HUDEP-2 (cell line): Measurements from ENCODE around the gene JOSD1.

Experiments used
- DNase-seq, 76 experiments: peaks; one replicate each; lab custom pipeline; 2025; ENCODE audit not compliant: unreplicated experiment in 76 of 76; lab: John Stamatoyannopoulos, UW

The JOSD1 gene

GRCh38 chr22:38700789-38701628, at the start of gene JOSD1:
TSS of gene JOSD1 (minus strand) at chr22:38700943. CDS start at chr22:38699987, 956 bp downstream.
- peak in 74 of 76 experiments; percentile 61 to 96 (median 88) for DNase-seq

- no peak for DNase-seq
Observed at GRCh38 chr22:38750104-38750503, 49.4 kb upstream of the JOSD1 start.

DNA sequence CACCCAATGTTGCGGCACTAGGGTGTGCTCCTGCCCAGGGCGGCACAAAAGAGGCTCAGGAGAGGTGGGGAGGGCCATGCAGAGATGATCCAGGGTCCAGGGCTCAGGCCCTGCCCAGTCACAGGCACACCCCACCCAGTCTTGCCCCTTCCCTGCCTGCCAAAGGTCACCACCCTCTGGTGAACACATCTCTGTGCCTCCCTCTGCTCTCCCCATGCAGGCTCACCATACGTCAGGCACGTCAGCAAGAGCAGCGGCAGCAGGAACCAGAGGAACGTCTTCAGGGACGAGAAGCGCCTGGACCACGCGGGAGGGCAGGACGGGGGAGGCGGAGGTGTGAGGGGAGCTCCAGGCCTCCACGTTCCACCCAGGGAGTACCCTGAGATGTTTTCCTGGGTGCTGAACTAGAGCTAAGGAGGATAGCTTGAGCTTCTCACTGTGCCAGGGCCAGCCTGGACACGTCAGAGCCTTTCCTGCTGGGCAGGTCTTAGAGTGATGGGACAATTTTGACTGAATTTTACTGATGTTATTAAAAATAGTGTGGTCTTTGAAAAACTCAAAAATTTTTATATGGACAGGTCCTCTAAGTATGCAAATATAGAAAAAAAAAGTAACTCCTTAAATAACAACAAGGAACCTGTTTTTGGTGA, 47.9 kb upstream of the JOSD1 start:
- DNase-seq, result no peak

- DNase-seq, result no peak
Observed at GRCh38 chr22:38745676-38746460, 45.1 kb upstream of the JOSD1 start.

DNA sequence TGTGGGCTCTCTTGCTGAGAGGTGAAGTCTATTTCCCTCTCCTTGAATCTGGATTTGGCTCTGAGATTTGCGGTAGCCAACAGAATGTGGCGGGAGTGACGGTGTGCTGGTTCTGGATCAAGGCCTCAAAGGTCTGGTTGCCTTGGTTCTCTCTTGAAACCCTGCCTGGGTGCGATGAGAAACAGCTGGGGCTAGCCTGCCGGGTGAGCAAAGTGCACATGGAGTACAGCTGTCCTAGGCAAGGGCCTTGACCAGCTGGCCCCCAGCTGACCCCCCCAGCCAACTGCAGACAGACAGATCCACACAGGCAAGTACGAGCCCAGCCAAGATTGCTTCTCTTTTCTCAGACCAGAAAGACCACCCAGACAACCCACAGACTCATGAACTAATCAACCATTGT, 44.2 kb upstream of the JOSD1 start:
- DNase-seq, result no peak

GRCh38 chr22:38742176-38742942, 41.6 kb upstream of the JOSD1 start:
- DNase-seq, result no peak

- DNase-seq, result no peak
Observed at GRCh38 chr22:38741576-38741975, 40.8 kb upstream of the JOSD1 start.

DNA sequence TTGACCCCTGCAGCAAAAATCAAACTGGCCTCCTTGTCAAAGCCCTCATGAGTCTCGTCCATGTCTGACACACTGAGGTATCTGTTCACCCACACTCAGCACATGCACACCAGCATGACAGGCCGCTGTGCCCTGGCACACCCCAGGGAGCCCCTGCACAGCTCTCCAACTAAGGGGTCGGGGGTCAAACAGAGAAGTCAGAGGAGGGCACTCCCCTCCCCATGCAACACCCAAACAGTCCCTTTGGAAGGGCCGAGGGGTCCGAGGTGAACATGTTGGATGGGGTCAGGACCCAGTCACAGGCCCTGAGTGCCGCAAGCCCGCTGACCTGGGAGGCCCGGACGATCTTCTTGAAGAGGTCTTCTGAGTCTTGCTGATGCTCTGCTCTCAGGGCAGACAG, 40.4 kb upstream of the JOSD1 start:
- DNase-seq, result no peak

DNA sequence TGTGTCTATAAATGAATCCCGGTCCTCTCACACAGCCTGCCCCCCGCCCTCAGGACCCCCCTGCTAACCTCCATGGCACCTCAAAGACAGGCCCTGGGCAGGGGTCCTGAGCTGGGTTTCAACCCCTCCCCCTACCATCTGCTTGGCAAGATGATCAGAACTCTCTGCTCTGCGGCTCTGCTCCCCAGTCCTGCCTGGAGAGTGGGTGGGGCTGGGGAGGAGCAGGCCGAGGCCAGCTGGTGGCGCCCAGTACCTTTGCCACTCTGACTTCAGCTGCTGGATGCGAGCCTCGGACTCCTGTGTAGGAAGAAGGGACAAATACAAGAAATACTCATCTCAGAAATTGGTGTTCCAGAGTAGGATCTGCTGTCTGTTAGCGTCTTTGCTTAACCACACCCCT, 40.0 kb upstream of the JOSD1 start:
- no peak for DNase-seq

DNA sequence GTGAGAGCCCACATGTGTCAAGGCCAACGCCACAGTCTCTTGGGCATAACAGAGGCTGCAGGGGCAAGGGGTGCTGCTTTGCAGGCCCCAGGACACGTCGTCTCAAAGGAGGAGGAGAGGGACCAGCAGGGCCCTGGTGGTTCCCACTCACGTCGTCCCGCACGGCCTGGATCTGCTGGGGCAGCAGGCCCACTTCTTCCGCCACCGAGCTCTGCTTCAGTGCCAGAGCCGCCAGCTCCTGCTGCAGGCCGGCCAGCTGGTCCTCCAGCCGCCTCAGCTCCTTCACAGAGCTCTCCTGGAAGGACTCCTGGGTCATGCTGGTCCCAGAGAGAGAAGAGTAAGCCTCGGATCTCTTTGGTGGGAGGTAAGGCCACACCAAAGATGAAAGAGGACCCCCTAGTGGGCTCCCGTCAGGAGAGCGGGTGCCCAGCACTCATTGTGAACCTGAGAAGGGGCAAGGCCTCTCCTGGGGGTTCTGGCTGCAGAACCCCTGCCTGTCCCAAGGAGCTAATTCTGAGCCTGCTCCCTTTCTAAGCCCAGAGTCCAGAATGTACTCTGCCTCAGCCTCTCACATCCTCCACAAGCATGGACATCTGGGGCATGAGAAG, 39.5 kb upstream of the JOSD1 start:
- no peak for DNase-seq

GRCh38 chr22:38739300-38740055, 38.7 kb upstream of the JOSD1 start:
- no peak for DNase-seq

- no peak for DNase-seq
Observed at GRCh38 chr22:38738475-38739070, 37.8 kb upstream of the JOSD1 start.

DNA sequence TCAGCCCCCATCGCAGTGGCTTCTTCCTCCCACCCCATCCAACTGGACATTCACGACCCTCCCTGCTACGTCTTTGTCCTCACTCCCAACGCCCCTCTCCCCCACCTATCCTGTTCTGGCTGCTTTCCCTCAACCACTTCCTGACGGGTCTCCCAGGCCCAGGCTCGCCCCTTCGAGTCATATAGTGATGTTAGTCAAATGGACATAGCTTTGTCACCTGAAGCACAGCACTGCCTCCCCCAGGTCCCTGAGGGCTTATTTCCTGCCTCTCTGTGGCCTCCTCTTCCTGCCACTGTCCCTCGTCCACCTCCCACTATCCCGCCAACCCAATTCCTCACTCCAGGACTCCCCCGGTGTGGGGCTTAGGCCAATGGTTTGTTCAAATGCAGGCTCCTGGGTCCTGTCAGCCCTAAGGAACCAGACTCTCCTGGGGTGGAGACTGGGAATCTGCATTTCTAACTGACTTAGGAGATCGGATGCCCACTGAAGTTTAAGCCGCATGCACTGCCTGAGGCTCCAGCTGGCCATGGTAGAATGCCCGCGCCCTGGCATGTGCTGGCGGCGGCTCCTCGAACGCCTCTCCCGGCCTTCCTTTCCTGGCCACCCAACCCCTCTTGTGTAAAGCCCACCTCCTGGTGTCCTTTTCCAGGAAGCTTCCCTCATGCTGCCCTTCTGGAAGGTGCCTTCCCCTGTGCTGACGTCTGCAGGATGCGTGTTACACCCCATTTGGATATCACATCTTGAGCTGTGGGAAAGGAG, 36.7 kb upstream of the JOSD1 start:
- no peak for DNase-seq

DNA sequence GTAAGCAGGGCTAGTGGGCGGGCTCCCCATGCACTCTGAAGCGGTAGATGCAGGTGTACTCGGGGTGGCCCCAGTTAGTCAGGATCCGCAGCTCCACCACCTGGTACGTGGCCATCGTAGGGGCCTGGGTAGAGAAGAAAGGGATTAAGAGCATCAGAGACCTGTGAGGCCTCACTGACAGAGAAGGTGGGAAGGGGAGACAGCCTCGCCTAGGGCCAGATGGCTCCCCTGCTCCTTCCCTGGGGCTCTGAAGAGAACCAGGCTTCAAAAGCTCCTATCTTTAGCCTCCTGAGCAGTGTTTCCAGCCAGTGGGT, 35.5 kb upstream of the JOSD1 start:
- DNase-seq, result no peak

DNA sequence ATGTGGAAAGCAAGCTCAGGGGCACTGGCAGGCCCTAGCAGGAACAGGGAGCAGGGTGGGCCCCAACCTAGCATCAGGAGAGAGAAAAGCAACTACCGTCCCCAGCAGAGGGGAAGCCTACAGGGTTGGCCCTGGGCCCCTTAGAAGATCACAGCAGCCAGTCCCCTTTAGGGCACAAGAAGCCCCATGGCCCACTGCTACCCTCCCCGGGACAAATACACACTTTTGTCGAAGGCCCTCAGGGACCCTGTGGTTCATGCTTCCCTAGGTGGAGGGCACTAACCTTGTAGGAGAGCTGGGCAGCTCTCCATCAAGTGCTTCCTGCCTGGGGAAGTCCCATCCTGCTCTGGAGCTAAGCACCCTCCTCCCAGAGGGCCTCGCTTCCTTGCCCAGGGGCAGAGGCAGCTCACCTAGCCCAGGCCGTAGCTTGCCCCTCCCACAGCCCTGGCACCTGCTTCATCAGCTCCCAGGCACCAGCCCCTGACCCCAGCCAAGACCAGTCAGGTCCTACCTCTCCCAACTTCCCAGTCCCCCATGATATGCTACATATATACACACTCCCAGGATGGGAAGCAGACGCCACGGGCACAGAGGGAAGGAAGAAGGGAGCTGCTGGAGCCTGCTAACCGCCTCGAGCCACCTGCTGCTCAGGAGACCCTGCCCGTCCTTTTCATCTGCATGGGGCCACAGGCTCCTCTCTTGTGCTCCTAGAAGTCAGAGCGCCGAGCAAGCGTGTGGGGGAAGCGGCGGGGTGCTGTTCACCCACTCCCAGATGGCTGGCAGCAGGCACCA, 34.9 kb upstream of the JOSD1 start:
- no peak for DNase-seq

DNA sequence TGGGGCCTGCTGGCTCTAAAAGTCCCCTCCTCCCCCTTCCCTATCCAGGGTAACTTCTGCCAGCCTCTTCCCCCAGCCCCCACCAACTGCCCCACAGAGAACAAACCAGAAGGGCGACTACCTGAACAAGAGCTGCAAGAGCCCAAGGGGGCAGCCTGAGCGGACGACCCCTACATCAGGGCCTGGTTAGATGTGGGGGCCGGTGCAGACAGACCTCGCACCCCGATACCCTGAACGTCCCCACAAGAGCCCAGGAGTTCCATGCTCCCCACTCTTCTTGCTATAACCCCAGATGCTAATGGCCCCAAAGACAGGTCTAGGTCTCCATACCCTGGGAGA, 34.4 kb upstream of the JOSD1 start:
- no peak for DNase-seq

DNA sequence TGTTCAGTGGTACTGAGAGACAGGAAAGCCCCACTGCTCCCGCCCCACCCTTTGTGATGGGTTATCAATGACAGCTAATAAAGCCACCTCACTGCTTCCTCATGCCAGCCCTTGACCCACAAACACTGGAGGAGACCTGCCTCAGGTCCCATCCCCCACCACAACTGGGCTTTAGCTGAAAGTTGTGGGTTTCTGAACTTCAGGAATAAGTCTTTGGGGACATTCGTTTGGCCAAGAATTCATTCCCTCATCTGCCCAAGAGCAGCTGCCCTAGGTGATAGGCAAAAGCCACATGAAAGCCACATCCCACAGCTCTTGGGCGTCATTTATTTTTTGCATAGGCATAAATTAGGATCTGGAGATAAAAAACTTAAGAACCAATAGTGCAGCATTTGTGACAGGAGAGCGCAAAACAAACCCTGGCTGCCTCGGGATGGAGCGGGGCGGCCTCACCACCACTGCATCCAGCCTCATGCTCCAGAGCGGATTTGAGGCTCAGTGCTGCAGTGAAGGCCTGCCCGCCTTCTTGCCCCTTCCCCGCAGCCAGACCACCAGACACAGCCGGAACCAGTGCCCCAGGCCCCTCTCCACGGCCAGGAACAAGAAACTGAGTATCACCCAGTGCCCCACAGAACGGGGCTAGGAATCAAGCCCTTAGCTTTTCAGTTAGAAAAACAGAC, 33.8 kb upstream of the JOSD1 start:
- no peak for DNase-seq
